GM21786 (cell line): ENCODE results near the gene JOSD2.

Experiments
- ATAC-seq: cut with Tn5 transposase; IDR thresholded peaks from one replicate; pipeline ENCODE4 v1.9.1; 2021; ENCODE audit not compliant: unreplicated experiment

JOSD2 gene, protein sequence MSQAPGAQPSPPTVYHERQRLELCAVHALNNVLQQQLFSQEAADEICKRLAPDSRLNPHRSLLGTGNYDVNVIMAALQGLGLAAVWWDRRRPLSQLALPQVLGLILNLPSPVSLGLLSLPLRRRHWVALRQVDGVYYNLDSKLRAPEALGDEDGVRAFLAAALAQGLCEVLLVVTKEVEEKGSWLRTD

DNA sequence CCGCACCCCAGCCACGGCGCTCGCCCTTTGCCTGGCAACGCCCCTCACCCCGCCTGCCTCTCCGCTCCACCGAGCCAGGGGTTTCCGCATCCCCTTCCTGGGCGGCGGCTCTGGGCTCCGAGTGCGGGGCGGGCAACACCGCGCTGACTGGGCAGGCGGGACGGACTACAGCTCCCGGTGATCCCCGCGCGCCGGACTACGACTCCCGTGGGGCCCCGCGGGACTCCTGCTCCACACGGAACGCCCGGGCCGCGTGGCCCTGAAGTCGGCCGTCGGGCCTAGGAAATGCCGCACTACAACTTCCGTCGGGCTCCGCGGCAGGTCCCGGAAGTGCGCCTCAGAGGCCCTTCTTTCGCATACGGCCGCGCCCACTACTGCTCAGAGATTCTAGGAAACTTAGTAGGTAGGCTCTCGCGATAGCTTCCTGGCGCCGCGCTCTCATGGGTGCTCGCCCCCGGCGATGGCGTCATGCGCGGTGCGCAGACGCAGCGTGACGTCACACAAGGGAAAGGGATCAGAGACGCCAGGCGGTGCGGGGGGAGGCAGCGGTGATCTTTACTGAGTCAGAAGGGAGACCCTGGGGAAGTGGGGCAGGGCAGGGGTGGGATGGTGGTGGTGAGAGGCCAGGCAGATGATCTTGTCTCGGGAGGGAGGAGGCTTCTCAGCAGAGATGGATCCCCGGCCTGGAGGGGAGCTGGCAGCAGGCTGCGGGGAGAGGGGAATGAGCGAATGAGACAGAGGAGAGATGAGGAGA lies at the start of gene JOSD2:
JOSD2 (minus strand) TSS at position 123 of the 754 bp plus-strand sequence. CDS start 760 bp downstream, outside the sequence.
- ATAC-seq = peak; percentile 90

DNA sequence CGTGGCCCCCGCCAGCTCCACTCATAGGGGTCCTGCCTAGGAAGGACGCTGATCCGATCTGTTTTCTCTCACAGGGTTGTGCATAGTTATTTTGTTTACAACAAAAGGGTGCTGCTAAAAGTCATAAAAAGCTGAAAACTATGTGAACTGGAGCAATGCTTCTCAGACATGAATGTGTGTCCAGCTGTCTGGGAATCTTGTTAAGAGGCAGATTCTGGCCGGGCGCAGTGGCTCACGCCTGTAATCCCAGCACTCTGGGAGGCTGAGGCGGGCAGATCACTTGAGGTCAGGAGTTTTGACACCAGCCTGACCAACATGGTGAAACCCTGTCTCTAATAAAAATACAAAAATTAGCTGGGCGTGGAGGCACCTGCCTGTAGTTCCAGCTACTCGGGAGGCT lies 48.6 kb upstream of the JOSD2 start:
- ATAC-seq = no peak

DNA sequence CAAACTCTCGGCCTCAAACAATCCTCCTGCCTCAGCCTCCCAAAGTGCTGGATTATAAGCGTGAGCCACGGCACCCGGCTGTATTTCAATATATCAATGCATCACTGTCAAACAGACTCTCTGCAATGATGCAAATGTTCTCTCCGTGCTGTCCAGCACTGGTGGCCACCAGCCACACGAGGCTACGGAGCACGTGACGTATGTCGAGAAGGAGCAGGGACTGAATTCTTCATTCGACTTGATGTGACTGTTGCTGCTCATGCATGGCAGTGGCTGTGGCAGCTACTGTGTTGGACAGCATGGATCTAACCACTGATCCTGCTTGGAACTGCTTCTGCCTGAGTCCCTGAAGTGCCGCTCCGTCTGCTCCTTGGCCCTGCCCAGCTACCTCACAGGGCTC lies 47.5 kb upstream of the JOSD2 start:
- ATAC-seq = no peak

DNA sequence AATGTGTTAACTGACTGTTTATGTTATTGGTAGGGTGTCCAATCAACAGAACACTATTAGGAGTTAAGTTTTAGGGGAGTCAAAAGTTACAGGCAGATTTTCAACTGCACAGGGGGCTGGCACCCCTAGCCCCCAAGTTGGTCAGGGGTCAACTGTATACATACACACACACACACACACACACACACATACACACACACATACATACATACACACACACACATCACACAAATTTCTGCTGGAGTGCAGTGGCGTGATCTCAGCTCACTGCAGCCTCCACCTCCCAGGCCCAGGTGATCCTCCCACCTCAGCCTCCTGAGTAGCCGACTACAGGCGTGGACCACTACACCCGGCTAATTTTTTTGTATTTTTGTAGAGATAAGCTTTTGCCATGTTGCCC lies 47.0 kb upstream of the JOSD2 start:
- no peak for ATAC-seq

DNA sequence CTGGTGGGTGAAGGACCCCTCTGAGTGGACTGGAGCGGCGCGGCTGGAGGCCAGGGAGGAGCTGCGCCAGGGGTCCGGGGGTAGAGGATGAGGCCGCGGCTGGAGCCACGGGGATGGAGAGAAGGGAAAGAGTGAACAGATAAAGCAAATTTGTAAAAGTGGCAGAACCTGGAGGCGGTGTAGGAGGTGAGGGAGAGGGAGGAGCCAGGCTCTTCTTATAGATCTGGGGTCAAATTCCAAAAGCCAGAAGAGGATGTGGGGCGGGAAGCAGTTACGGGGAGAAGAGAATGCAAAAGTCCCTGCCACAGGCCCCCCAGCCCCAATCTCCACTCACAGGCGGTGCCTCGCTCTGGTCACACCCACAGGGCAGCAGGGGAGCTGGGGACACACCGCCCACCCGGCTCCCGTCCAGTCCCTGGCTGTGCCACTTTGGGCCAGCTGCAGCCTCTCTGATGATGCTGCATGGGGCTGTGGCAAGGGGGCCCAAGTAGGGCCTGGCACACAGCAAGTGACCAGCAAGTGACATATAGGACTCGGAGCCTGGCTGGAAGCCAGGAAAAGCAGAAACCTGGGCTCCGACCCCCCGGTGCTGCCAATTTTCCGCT lies 46.1 kb upstream of the JOSD2 start:
- ATAC-seq = no peak

DNA sequence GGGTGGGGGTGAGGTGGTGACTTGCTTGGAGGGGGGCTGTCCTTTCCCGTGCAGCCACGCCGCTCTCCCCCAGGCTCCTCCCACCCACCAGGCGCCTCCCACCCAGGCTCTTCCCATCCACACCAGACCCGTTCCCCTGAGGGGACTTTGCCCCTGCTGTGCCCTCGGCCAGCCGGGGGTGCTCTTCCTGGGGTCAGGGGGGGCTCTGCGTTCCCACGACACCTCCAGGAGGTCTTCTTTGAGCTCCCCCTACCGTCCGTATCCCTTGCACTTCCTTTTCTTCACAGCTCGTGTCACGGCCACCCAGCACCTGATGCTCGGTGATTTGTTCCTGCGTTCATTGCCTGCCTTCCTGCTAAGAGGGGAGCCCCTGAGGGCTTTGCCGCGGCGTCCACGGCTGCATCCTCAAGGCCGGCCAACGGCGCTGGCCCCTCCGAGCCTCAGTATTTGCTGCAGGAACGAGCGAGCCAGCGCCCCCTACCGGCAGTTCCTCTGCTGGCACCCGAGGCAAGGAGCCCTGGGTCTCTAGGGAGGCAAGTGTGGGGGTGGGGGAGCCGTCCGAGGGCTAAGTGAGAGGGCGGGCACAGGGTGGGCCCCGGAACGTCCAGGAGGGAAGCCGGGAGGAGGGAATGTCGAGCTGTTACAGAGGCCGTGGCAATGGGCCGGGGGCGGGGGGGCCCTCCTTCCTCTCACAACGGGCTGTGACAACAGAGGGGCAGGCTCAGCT lies 45.5 kb upstream of the JOSD2 start:
- ATAC-seq = no peak

DNA sequence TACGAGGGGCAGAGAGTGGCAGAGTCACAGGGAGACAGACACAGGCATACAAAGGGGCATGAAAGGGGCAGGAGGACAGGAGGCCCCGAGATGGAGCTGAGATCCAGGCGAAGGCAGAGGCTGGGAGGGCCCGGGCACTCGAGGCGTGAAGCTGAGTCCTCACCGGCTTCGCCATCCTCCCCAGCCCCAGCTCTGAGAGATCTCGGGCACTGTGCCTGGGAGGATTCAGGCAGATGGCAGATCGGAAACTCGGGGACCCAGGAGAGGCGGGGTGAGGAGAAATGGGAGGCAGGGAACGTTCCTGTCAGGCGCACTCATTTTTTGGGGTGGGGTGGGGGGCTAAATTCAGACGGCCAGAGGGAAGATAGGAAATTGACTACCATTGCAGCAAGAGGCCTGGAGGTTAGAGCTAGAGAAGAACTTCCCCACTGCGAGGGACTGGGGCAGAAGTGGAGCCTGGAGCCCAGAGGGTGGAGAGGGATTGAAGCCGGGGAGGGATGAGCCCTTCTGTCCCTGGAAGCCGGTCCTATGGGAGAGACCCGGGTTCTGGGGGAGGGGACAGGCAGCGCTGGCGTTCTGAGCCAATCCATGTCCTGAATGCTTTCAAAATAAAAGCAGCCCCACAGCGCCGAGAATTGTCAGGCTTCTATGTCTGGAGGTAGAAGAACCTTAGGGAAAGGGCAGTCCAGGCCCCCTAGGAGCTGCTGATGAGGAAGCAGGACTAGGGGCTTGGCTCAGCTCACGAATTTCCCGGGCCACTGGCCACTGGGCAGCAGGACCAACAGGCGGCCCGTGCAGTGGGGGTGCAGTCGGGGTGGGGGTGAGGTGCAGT lies 44.7 kb upstream of the JOSD2 start:
- no peak for ATAC-seq

DNA sequence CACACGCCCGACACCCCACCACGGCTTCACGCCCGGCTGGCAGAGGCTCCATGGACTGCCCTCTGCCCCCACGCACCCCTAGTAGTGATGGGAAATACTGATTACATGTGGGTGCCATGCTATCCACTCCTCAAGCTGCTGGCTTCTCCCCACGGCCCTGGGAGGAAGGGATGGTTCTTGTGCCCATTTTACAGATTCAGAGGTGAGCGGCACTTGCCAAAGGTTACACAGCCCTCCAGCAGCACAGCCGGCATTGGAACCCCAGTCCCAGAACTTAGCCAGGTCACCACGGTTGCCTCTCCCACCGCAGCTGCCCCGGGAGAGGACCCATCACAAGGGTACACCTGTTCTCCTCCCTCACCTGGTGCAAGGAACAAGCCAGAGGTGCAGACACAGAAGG lies 44.0 kb upstream of the JOSD2 start:
- ATAC-seq = no peak

DNA sequence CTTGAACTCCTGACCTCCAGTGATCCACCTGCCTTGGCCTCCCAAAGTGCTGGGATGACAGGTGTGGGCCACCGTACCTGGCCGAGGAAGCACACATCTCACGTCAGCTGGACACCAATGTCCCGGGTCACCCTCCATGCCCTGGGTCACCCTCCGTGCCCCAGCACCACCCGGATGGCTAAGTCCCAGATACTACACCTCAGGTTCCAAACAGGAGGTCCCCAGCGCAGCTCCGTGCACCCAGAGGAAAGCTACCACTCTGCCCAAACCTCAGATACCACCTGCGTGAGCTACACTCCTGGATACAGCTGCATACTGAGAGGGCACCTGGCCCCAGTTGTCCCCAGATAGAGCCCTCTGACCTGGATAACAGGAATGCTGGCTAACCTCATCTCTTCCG lies 43.2 kb upstream of the JOSD2 start:
- ATAC-seq = no peak

DNA sequence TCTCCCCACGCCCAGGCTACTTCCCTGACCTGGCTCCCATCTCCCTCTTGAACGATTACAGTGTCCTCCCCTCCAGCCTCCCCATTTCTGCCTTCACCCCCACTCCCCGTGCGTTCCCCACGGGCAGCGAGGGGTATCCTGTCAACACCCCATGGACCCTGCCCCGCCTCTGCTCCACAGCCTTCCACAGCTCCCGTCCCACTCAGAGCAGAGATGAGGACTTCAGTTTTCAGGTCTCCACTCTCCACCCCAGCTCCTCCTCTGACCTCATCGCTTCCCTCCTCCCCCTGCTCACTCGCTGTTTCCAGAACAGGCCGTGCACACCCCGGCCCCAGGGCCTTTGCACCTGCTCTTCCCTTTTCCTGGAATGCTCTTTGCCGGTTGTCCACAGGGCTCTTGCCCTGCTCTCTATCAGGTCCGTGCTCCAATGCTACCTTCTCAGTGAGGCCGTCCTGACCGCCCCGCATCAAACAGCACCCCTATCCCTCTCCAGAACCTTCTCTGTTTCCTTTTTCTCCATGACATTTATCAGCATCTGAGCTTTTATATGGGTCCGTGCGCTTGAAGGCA lies 42.2 kb upstream of the JOSD2 start:
- no peak for ATAC-seq

DNA sequence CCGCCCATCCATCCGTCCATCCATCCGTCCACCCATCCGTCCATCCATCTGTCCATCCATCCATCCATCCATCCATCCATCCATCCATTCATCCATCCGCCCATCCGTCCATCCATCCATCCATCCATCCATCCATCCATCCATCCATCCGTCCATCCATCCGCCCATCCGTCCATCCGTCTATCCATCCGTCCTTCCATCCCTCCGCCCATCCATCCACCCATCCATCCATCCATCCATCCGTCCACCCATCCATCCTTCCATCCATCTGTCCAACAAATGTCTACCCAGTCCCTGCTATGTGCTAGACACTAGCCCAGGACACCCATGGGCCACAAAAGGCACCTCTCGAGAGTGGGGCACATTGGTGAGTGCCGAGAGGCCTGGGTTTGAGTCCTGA lies 41.5 kb upstream of the JOSD2 start:
- ATAC-seq = no peak

DNA sequence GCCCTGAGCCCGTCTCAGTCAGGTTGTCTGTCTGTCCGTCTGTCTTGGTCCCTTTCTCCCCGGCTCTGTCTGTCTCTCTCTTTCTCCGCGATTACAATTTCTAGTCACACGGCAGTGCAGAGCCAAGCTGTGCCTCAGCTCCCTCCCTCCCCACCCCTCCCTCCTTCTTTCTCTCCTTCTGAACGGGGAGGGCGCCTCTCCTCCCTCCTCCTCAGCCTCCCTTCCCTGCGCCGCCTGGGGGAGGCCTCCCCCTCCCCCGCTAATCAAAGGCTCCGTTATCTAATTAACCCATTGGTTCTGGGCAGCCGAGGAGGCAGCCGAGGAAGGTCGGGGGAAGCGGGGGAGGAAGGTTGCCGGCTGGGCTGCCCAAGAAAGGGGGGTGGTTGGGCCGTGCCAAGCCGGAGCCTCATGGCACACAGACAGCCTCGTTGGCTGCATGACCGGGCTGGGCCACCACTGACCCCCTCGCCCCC lies 40.8 kb upstream of the JOSD2 start:
- ATAC-seq = no peak

DNA sequence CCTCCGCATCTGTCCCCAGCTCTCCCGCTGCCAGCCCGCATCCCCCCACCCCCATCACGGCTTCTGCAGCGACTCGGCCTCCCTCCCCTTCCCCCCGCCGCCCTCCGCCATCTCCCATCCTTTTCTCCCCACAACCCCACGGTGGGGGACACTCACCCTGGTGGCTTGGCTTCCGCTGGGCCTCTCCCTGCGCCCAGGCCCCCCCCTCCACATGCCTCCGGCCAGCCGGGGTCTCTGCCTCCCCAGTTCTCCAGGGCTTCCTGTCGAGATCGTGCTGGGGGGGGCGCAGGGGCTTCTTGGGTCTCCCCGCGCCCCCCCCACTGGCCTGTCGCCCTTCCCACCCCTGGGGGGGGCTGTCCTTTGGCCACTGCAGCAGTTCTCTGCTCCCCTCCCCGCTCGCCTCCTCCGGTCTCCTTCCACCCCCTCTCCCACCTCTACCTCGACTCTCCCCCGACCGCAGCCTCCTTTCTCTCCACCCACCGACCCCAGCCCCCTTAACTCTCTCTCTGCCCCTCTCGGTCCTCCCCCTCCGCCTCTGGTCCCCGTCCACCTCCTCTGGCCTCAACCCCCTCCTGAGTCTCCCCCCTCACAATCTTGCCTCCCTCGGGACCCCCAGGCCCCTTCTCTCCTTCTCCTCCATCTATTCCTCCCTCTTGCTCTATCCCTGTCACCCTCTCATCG lies 40.2 kb upstream of the JOSD2 start:
- ATAC-seq = no peak

DNA sequence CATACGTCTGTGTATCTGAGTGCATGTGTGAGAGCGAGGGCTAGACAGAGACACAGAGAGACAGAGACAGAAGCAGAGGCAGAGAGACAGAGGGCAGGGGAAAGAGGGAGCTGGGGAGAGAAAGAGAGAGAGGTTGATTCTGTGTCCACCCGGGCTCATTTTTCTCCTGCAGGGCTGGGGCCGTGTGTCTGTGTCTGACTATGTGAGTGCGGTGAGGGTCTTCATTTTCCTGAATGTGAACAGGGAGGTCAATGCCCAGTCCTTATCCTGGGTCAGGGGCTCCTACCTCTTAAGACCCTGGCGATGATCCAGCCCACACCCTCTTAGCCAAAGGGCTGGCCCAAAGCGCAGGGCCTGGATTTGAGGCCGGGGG lies 39.6 kb upstream of the JOSD2 start:
- ATAC-seq = no peak

DNA sequence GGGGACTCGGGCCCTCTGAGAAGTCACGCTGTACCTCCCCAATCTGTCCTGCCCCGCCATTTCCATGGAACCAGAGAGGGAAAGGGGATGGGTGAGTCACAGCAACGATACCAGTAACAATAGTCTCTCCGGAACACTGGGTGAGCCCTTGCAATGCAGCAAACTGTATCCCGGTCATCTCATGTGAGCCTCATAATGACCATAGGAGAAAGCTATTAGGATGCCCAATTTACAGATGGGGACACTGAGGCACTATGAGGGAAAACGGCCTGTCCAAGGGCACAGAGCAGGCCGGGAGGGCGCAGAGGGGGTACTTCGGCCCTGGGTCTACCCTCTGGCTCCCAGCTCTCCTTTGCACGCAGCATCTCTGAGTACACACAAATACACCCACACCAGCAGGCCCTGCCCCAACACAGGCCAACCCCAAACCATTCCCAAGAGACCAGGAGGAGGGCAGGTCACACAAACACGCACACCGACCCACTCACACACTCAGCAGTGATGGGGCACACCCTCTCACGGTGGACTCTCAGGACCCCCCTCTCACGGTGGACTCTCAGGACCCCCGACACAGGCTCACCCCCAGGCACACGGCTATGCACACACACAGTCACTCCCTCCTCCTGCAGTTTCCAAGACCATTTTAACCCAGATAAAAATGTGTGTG lies 39.1 kb upstream of the JOSD2 start:
- ATAC-seq = no peak

DNA sequence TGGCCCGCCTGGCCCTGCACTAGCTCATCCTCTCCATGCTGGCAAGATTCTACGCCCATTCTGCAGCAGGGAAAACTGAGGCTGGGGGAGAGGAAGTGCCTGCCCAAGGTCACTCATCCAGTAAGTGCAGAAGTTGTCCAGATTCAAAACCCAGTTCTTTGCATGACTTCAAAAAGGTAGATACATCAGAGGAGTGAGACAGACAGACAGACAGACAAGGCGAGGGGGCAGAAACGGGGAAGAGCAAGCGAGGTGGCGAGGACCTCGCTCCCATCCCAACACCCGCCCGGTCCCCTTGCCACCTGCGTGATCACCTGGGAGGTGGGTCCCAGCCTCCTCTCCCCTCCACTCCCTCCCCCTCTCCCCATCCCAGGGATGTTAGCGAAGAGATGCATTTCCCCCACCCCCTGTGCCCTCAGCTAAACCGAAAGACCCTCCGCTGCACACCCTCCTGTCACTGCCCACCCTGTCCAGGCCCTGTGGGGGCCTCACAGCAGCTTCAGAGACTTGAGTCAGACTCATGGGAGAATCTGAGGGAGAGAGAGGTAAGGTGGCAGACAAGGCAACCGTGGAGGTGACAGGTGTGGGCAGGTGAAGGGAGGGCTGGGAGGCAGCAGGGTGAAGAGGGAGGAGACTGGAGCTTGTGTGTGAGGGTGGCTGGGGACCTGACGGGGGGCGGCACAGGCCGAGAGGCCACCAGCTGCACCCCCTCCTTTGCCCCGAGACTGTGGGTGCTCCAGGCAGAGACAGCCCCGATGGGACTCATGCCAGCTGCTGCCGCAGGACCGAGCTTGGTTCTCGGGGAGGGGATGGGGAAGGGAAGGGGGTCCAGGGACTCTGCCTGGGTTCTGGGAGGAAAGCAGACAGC lies 38.3 kb upstream of the JOSD2 start:
- no peak for ATAC-seq

DNA sequence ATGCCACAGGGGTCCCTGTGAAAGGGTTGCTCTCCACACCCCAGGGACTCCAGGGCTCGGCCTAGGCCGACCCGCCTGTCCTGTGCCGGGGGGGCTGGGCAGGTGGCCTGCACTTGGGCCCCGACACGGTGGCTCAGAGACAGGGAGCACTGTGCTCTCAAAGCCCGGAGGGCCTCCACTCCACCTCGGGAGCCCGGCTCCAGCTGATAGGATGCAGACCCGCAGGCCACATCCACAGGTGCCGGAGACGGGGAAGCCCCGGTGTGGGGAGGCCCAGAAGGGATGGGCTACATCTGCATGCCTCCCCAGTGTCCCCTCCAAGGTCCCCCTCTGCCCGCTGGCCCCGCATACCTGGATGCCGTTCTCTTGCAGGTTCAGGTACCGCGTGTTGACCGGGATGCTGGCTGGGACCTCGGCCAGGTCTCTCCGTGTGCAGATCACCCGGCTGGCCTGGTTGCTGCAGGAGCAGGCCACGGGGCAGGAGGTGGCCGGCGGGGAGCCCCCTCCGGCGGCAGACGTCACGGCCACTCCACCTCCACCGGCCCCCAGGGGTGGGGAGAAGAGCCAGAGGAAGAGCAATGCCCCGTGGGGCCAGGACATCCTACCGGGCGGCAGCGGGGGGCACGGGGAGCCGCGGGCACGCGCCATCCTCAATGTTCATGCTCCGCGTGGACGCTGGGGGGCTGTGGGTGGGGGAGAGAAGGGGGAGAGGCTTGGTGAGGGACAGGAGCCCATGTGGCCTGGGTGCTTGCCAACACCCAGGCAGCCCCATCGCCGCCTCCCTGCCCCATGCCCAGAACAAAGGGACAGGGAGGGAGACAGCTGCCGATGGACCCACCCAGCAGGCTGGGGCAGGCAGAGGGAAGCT lies 37.4 kb upstream of the JOSD2 start:
- ATAC-seq = no peak
